Measurements from ENCODE around the gene CCDC149. TPM values are rescaled to one million over a fixed set of nuclear protein-coding genes. Genes with fewer than 3 reads are reported as not detected.
A peak's percentile ranks its signal among the peaks of the same experiment; 100 is the strongest.

Gene CCDC149
- total and polyA plus RNA-seq, 4 donors: 10.6 to 43.4 (median 23.5) TPM

- no peaks in the 10 kb centered on the region for H3K27me3 ChIP-seq (ENCODE audit: control insufficient read depth in 1 of 2, insufficient read depth in 2 of 2, low read length in 1 of 2)
- intact Hi-C loops (cut with DNase I): loop anchor here in 1 of 2 donors (10.0 kb wide), 2 partner anchors 167 to 253 kb away; no protein-coding TSS in a partner anchor
- WGBS, 2 donors: 19 to 23% methylated on average over 5 of the region's 5 CpGs
- ATAC-seq (ENCODE audit: low FRiP score): no peak
- H3K36me3 ChIP-seq (ENCODE audit: control insufficient read depth in 1 of 2, insufficient read depth in 2 of 2, low read length in 1 of 2): no peaks in the 10 kb centered on the region
- DNase-seq: no peak
- peaks cover 3 to 5% of the 10 kb centered on the region in 2 donors for H3K4me1 ChIP-seq (ENCODE audit: control insufficient read depth in 1 of 2, insufficient read depth in 2 of 2, low read length in 2 of 2)
- no peak overlapping the region for H3K27ac ChIP-seq (ENCODE audit: low read depth in 1 of 2, low read length in 2 of 2)
- H3K4me3 ChIP-seq (ENCODE audit: low read length in 2 of 2): no peak overlapping the region
- H3K9me3 ChIP-seq (ENCODE audit: control insufficient read depth, low read length): no peaks in the 10 kb centered on the region
These were observed 105.2 kb downstream of the CCDC149 start for GRCh38 chr4:24807611-24808010.

GRCh38 chr4:24806206-24806990 lies 106.4 kb downstream of the CCDC149 start:
- peaks cover 5 to 7% of the 10 kb centered on the region in 2 donors for H3K4me1 ChIP-seq (ENCODE audit: control insufficient read depth in 1 of 2, insufficient read depth in 2 of 2, low read length in 2 of 2)
- no peak overlapping the region for H3K4me3 ChIP-seq (ENCODE audit: low read length in 2 of 2)
- no peak for ATAC-seq (ENCODE audit: low FRiP score)
- H3K27ac ChIP-seq (ENCODE audit: low read depth in 1 of 2, low read length in 2 of 2): no peak overlapping the region
- intact Hi-C loops (cut with DNase I): loop anchor here in 1 of 2 donors (10.0 kb wide), 2 partner anchors 168 to 252 kb away; no protein-coding TSS in a partner anchor
- no peaks in the 10 kb centered on the region for H3K9me3 ChIP-seq (ENCODE audit: control insufficient read depth, low read length)
- no peaks in the 10 kb centered on the region for H3K36me3 ChIP-seq (ENCODE audit: control insufficient read depth in 1 of 2, insufficient read depth in 2 of 2, low read length in 1 of 2)
- H3K27me3 ChIP-seq (ENCODE audit: control insufficient read depth in 1 of 2, insufficient read depth in 2 of 2, low read length in 1 of 2): no peaks in the 10 kb centered on the region
- DNase-seq: no peak
- 70 to 73% methylated on average over 11 of the region's 11 CpGs for WGBS, 2 donors

DNA sequence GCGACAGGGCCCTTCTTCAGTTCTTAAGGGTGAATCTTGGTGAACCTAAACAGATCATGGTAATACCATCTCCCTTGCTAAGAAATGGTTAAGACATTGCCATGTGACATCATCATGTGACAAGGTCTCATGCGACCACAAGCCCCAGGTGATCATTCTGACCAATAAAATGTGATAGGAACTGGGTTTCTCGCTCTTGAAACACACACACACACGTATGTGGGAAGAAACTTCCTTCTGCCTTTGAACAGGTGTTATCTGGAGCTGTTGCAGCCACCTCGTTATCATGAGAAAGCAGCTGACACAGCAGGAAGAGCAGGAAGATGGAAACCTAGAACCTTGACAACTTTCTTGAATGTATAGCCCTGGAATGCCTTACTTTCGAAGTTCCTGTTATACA lies 107.3 kb downstream of the CCDC149 start:
- no peaks in the 10 kb centered on the region for H3K9me3 ChIP-seq (ENCODE audit: control insufficient read depth, low read length)
- intact Hi-C loops (cut with DNase I): loop anchor here in 1 of 2 donors (10.0 kb wide), 2 partner anchors 169 to 251 kb away; no protein-coding TSS in a partner anchor
- 91 to 92% methylated on average over 6 of the region's 6 CpGs for WGBS, 2 donors
- DNase-seq (no peak), ATAC-seq (ENCODE audit: low FRiP score) (no peak)
- H3K4me3 ChIP-seq (ENCODE audit: low read length in 2 of 2): no peak overlapping the region
- no peaks in the 10 kb centered on the region for H3K27me3 ChIP-seq (ENCODE audit: control insufficient read depth in 1 of 2, insufficient read depth in 2 of 2, low read length in 1 of 2)
- H3K4me1 ChIP-seq (ENCODE audit: control insufficient read depth in 1 of 2, insufficient read depth in 2 of 2, low read length in 2 of 2): peaks cover 8 to 10% of the 10 kb centered on the region in 2 donors
- no peaks in the 10 kb centered on the region for H3K36me3 ChIP-seq (ENCODE audit: control insufficient read depth in 1 of 2, insufficient read depth in 2 of 2, low read length in 1 of 2)
- no peak overlapping the region for H3K27ac ChIP-seq (ENCODE audit: low read depth in 1 of 2, low read length in 2 of 2)

- ATAC-seq (ENCODE audit: low FRiP score): no peak
- no peak for DNase-seq
- intact Hi-C loops (cut with DNase I): loop anchor here in 1 of 2 donors (10.0 kb wide), 2 partner anchors 170 to 250 kb away; no protein-coding TSS in a partner anchor
- Histone ChIP-seq H3K4me3 (ENCODE audit: low read length in 2 of 2) (no peak overlapping the region), H3K36me3 (ENCODE audit: control insufficient read depth in 1 of 2, insufficient read depth in 2 of 2, low read length in 1 of 2) (no peaks in the 10 kb centered on the region), H3K4me1 (ENCODE audit: control insufficient read depth in 1 of 2, insufficient read depth in 2 of 2, low read length in 2 of 2) (peaks cover 5 to 10% of the 10 kb centered on the region in 2 donors), H3K27me3 (ENCODE audit: control insufficient read depth in 1 of 2, insufficient read depth in 2 of 2, low read length in 1 of 2) (no peaks in the 10 kb centered on the region), H3K9me3 (ENCODE audit: control insufficient read depth, low read length) (no peaks in the 10 kb centered on the region), H3K27ac (ENCODE audit: low read depth in 1 of 2, low read length in 2 of 2) (no peak overlapping the region)
- 76 to 93% methylated on average over 5 of the region's 5 CpGs for WGBS, 2 donors
These were observed 107.8 kb downstream of the CCDC149 start for GRCh38 chr4:24805067-24805466.

GRCh38 chr4:24802648-24803047 lies 110.2 kb downstream of the CCDC149 start:
- H3K4me3 ChIP-seq (ENCODE audit: low read length in 2 of 2): no peak overlapping the region
- H3K9me3 ChIP-seq (ENCODE audit: control insufficient read depth, low read length): no peaks in the 10 kb centered on the region
- ATAC-seq (ENCODE audit: low FRiP score) (no peak), DNase-seq (no peak)
- intact Hi-C loops (cut with DNase I): loop anchor here in 1 of 2 donors (1.0 to 10.0 kb wide), 3 partner anchors 55 to 248 kb away; no protein-coding TSS in a partner anchor
- 19 to 28% methylated on average over 6 of the region's 6 CpGs for WGBS, 2 donors
- no peaks in the 10 kb centered on the region for H3K27me3 ChIP-seq (ENCODE audit: control insufficient read depth in 1 of 2, insufficient read depth in 2 of 2, low read length in 1 of 2)
- no peaks in the 10 kb centered on the region for H3K36me3 ChIP-seq (ENCODE audit: control insufficient read depth in 1 of 2, insufficient read depth in 2 of 2, low read length in 1 of 2)
- H3K4me1 ChIP-seq (ENCODE audit: control insufficient read depth in 1 of 2, insufficient read depth in 2 of 2, low read length in 2 of 2): peaks cover 2 to 10% of the 10 kb centered on the region in 2 donors
- no peak overlapping the region for H3K27ac ChIP-seq (ENCODE audit: low read depth in 1 of 2, low read length in 2 of 2)

GRCh38 chr4:24801136-24801855 lies 111.5 kb downstream of the CCDC149 start:
- H3K27ac ChIP-seq (ENCODE audit: low read depth in 1 of 2, low read length in 2 of 2): peak overlapping the region; percentile 6 to 90
- ATAC-seq (ENCODE audit: low FRiP score): peak; percentile 27
- DNase-seq: peak in 1 of 2 donors; percentile 79
- H3K27me3 ChIP-seq (ENCODE audit: control insufficient read depth in 1 of 2, insufficient read depth in 2 of 2, low read length in 1 of 2): no peaks in the 10 kb centered on the region
- H3K9me3 ChIP-seq (ENCODE audit: control insufficient read depth, low read length): no peaks in the 10 kb centered on the region
- intact Hi-C loops (cut with DNase I): loop anchor here in 1 of 2 donors (10.0 kb wide), 2 partner anchors 174 to 246 kb away; no protein-coding TSS in a partner anchor
- 25 to 34% methylated on average over 10 of the region's 10 CpGs for WGBS, 2 donors
- peaks cover 5 to 8% of the 10 kb centered on the region in 2 donors for H3K4me1 ChIP-seq (ENCODE audit: control insufficient read depth in 1 of 2, insufficient read depth in 2 of 2, low read length in 2 of 2)
- no peak overlapping the region for H3K4me3 ChIP-seq (ENCODE audit: low read length in 2 of 2)
- H3K36me3 ChIP-seq (ENCODE audit: control insufficient read depth in 1 of 2, insufficient read depth in 2 of 2, low read length in 1 of 2): no peaks in the 10 kb centered on the region

- Histone ChIP-seq H3K4me3 (ENCODE audit: low read length in 2 of 2) (no peak overlapping the region), H3K27me3 (ENCODE audit: control insufficient read depth in 1 of 2, insufficient read depth in 2 of 2, low read length in 1 of 2) (no peaks in the 10 kb centered on the region), H3K27ac (ENCODE audit: low read depth in 1 of 2, low read length in 2 of 2) (no peak overlapping the region), H3K4me1 (ENCODE audit: control insufficient read depth in 1 of 2, insufficient read depth in 2 of 2, low read length in 2 of 2) (peaks cover 5 to 8% of the 10 kb centered on the region in 2 donors), H3K36me3 (ENCODE audit: control insufficient read depth in 1 of 2, insufficient read depth in 2 of 2, low read length in 1 of 2) (no peaks in the 10 kb centered on the region), H3K9me3 (ENCODE audit: control insufficient read depth, low read length) (no peaks in the 10 kb centered on the region)
- DNase-seq (no peak), ATAC-seq (ENCODE audit: low FRiP score) (no peak)
- intact Hi-C loops (cut with DNase I): loop anchor here in 1 of 2 donors (10.0 kb wide), 2 partner anchors 174 to 246 kb away; no protein-coding TSS in a partner anchor
- WGBS, 2 donors: 57 to 60% methylated on average over 25 of the region's 25 CpGs
These were observed 112.4 kb downstream of the CCDC149 start for GRCh38 chr4:24800325-24800895.

DNA sequence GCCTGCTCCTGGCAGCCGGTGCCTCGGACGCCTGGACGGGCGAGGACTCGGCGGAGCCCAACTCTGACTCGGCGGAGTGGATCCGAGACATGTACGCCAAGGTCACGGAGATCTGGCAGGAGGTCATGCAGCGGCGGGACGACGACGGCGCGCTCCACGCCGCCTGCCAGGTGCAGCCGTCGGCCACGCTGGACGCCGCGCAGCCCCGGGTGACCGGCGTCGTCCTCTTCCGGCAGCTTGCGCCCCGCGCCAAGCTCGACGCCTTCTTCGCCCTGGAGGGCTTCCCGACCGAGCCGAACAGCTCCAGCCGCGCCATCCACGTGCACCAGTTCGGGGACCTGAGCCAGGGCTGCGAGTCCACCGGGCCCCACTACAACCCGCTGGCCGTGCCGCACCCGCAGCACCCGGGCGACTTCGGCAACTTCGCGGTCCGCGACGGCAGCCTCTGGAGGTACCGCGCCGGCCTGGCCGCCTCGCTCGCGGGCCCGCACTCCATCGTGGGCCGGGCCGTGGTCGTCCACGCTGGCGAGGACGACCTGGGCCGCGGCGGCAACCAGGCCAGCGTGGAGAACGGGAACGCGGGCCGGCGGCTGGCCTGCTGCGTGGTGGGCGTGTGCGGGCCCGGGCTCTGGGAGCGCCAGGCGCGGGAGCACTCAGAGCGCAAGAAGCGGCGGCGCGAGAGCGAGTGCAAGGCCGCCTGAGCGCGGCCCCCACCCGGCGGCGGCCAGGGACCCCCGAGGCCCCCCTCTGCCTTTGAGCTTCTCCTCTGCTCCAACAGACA lies 113.1 kb downstream of the CCDC149 start:
- WGBS, 2 donors: 69 to 71% methylated on average over 103 of the region's 103 CpGs
- no peaks in the 10 kb centered on the region for H3K27me3 ChIP-seq (ENCODE audit: control insufficient read depth in 1 of 2, insufficient read depth in 2 of 2, low read length in 1 of 2)
- ATAC-seq (ENCODE audit: low FRiP score) (no peak), DNase-seq (peak in 1 of 2 donors; percentile 75)
- H3K4me1 ChIP-seq (ENCODE audit: control insufficient read depth in 1 of 2, insufficient read depth in 2 of 2, low read length in 2 of 2): peaks cover 5 to 8% of the 10 kb centered on the region in 2 donors
- H3K9me3 ChIP-seq (ENCODE audit: control insufficient read depth, low read length): no peaks in the 10 kb centered on the region
- no peak overlapping the region for H3K4me3 ChIP-seq (ENCODE audit: low read length in 2 of 2)
- intact Hi-C loops (cut with DNase I): loop anchor here (5.0 to 10.0 kb wide), 6 partner anchors 38 to 315 kb away; no protein-coding TSS in a partner anchor
- H3K36me3 ChIP-seq (ENCODE audit: control insufficient read depth in 1 of 2, insufficient read depth in 2 of 2, low read length in 1 of 2): no peaks in the 10 kb centered on the region
- no peak overlapping the region for H3K27ac ChIP-seq (ENCODE audit: low read depth in 1 of 2, low read length in 2 of 2)

All from aorta (tissue), 5 donors.